ENCODE data around the gene LACTBL1.

GRCh38 chr1:22914156-22914555, 58.5 kb downstream of the LACTBL1 start:
- TF ChIP-seq ZNF274 (IDR thresholded peaks at IDR 0.05; ENCODE audit: low read depth, low read length) (no peak), YY1 (IDR thresholded peaks at IDR 0.05; ENCODE audit: insufficient read depth, insufficient read length) (no peak)

All from NT2/D1 (cell line).